HG03457 (cell line): ENCODE results near the gene EPB41.
"Not testable (repeated sequence)": the region's sequence is repeated elsewhere in the genome, so short reads cannot be mapped to it uniquely, and the experiment has no call there.

Source experiments
- ATAC-seq: cut with Tn5 transposase; IDR thresholded peaks from one replicate; pipeline ENCODE4 v1.9.1; 2021; ENCODE audit warnings: moderate number of reproducible peaks; ENCODE audit not compliant: unreplicated experiment

Gene EPB41

GRCh38 chr1:29094954-29095353 is 180.6 kb downstream of the EPB41 start:
- ATAC-seq = no peak

DNA sequence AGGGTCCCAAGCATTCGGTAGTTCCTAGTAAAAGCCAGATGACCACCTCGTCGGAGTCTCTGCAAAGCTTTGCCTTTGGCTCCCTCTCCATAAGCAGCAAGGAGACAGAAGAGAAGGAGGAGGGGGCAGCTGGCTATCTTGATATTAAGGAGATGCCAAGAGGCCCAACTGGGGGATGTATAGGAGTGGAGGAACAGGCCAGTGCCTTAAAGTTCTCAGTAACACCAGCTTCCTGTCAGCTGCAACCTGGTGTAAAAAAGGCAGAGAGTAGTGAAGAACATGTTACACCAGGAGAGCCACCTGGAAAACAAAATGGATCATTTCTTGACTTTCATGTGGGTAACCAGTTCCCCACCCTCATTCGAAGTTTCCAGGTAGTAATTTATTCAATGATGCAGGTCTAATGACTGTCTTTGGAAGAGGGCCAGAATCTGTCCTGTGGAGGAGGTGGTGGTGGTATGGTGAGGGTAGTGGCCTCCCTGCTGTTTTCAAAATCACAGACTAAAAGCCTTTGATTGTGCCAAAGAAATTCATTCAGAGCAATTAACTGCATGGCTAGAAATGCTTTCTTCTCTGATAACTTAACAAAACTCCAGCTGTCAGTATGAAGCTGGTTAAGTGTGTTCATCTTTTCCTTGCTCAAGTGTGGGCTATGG is 182.0 kb downstream of the EPB41 start:
- ATAC-seq = no peak

GRCh38 chr1:29099286-29099685 is 184.9 kb downstream of the EPB41 start:
- ATAC-seq = no peak

- ATAC-seq = no peak
These were observed 186.1 kb downstream of the EPB41 start for GRCh38 chr1:29100487-29100886.

- ATAC-seq = no peak
These were observed 191.5 kb downstream of the EPB41 start for GRCh38 chr1:29105822-29106221.

- ATAC-seq = not testable (repeated sequence)
These were observed 193.7 kb downstream of the EPB41 start for GRCh38 chr1:29108041-29108440.

DNA sequence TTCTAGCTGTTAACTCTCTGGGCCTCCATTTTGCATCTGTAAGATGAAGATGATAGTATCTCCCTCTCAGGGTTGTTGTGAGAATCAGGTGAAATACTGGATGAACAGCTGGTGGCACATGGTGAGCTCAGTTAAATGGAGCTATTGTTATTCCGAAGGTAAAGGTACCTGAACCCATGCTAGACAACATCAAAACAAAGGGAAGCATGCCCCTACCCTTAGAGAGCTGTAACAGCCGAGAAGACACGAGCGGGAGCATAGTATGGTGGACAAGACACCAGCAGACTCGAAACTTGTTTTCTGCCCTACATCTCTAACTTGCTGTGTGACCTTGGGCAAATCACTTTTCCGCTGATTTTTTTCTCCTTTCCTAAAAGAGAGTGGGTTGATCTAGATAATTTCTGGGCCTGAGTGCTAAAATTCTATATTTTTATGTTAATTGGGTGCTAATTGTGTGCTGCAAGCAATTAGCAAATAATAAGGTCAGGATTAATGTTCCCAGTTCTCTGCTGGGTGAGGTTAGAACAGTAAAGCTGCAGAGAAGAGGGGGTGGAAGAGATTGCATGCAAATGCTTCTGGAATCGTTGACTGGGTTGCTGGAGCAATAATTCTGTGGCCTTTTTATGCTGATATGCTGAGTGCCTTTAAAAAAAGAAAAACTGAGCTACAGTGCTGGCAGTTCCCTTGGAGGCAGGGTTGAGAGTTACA is 198.5 kb downstream of the EPB41 start:
- ATAC-seq = no peak

GRCh38 chr1:29113413-29114117 is 199.2 kb downstream of the EPB41 start:
- no peak for ATAC-seq

- no peak for ATAC-seq
These were observed 200.3 kb downstream of the EPB41 start for GRCh38 chr1:29114654-29115053.

DNA sequence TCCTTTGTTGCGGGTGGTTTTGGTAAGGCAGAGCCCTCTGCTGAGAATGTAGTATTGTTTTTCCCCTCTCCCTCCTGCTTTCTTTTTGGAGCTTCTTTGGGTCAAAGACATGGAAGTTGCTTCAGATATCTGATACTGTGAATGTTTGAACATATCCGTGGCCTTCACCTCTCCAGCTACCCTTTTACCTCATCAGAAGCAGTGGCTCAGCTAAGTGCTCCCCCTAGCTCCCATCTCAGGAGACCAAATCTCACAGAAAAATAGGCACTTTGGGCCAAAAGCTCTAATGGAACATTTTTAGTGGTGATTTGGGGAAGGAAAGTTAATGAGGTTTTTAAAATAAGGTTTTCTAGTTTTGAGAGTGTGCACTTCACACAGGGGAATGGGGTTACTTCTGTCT is 203.0 kb downstream of the EPB41 start:
- no peak for ATAC-seq

GRCh38 chr1:29119121-29119929 is 205.0 kb downstream of the EPB41 start:
- ATAC-seq = no peak

GRCh38 chr1:29120367-29120766 is 206.0 kb downstream of the EPB41 start:
- ATAC-seq = no peak

DNA sequence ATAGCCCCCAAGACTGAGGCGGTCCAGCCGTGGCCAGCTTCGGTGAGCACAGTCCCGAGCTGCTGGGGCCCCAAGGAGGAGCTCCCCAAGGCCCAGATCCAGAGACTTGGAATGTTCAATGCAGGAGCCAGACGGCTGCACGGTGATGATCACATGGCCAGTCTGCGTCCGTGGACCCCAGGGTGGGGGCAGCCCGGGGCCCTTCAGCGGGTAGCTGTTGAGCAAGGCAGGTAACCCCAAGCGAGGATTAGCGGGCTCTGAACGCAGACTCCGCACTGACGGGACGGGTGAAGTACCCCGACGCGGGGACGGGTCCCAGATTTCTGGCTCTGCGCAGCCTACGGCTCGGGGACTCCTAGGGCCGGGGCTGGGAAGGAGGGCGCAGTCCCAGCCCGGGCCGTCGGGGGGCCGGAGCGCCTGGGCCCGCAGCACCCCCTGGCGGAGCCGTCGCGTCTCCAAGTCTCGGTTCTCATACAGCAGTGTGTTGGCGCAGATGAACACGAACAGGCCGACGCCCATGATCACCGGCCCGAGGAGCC is 206.6 kb downstream of the EPB41 start:
- no peak for ATAC-seq

DNA sequence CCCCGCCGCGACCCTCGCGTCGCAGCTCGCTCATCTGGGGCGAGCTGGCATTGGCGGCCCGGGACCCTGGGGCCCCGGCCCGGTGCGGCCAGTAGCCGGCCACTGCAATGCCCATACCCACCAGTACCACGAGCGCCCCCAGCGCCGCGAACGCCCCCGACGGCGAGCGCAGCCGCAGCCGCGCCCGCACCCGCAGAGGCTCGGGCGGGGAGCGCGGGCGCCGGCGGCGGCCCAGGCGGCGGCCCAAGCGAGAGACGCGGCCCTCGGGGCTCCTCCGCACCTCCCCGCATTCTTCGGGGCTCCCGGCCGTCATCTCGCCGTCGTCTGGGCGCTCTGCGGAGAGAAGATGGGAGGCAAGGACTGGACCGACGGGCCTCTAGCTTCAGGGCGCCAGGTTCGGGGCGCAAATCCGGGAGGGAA is 207.2 kb downstream of the EPB41 start:
- ATAC-seq = no peak

- no peak for ATAC-seq
These were observed 207.7 kb downstream of the EPB41 start for GRCh38 chr1:29121936-29122681.

- no peak for ATAC-seq
These were observed 208.3 kb downstream of the EPB41 start for GRCh38 chr1:29122682-29123052.

DNA sequence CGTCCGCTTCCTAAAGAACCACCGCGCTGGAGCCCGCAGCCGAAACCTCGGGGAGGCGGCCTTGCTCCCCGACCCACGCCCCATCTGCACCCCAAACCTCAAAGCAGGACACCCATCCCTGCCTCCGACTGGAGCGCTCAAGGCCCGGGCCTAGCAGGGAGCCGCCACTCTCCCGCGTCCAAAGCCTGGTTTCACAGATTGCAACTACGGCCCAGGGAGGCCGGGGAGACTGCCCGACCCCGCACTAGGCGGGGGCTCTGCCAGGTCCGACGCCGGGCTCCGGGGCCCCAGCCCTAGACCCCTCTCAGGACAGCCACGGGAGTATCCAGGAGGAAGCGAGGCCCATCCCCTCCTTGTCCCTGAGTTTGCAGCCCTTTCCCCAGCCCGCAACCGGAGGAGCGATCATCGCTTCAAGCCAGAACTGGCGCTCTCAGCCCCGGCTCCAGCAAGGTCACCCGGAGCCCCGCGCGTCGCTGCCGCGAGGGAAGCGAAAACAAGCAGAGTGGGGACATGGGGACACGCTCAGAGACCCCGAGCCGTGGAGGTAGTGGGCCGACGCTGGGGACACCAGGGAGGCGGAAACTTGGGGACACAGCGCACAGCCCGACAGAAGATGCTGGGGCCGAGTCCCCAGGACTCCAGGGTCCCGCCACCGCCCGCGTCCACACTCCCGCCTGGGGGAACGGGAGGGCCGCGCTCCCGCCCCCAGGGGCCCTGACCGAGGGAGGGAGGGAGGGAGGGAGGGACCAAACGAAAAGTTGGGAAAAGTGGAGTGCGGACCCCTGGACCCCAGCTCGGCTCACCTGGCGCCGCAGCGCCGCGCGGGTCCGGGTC is 208.9 kb downstream of the EPB41 start:
- ATAC-seq = no peak

DNA sequence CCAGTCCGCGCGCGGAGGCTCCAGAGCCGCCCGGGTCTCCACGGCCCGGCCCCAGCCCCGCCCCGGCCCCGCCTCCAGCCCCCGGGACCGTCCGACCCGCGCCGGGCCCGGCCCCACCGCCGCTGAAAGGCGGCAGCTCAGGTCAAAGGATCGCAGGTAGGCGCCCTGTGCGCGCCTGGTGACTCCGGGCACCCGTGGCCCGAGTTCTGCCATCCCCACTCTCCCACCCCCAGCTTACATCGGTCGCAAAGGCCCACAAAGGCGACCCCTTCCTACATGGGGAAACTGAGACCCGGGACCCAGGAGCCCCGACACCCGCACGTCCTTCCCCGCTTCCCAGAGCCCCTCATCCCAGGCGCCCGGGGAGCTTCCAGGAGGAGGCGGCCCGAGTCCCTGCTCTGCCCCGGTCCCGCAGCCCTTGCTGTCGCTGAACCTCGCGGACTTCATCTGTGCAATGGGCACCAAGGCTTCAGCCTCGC is 209.6 kb downstream of the EPB41 start, which contains the start of gene TMEM200B:
TSS of gene TMEM200B (minus strand) at position 17 of the 479 bp plus-strand sequence. CDS start 2,075 bp downstream, outside the sequence.
- no peak for ATAC-seq
